ENCODE results near the gene GOLGA6A.
A peak's percentile ranks its signal among the peaks of the same experiment; 100 is the strongest.

GOLGA6A gene

GRCh38 chr15:74043425-74044266 is 38.7 kb downstream of the GOLGA6A start:
- TF ChIP-seq CTCF (IDR thresholded peaks at IDR 0.05; ENCODE audit: low read depth, low read length, missing control alignments), result no peak
- no peak for DNase-seq (ENCODE audit: low read depth)
- H3K4me3 ChIP-seq (ENCODE audit: low read depth, low read length), result no peak overlapping the region
- in situ Hi-C loops (cut with HindIII; ENCODE audit: low sequenced_read_pairs), result loop anchor here (5.0 kb wide), 2 partner anchors 51 to 86 kb away; partner anchors contain the start of genes PML and STOML1

GRCh38 chr15:74042603-74043424 is 39.5 kb downstream of the GOLGA6A start:
- in situ Hi-C loops (cut with HindIII; ENCODE audit: low sequenced_read_pairs), result loop anchor here (5.0 kb wide), 2 partner anchors 51 to 86 kb away; partner anchors contain the start of genes PML and STOML1
- no peak overlapping the region for H3K4me3 ChIP-seq (ENCODE audit: low read depth, low read length)
- no peak for DNase-seq (ENCODE audit: low read depth)

GRCh38 chr15:74041777-74042435 is 40.4 kb downstream of the GOLGA6A start:
- no peak overlapping the region for H3K4me3 ChIP-seq (ENCODE audit: low read depth, low read length)
- in situ Hi-C loops (cut with HindIII; ENCODE audit: low sequenced_read_pairs), result loop anchor here (5.0 kb wide), 2 partner anchors 50 to 85 kb away; partner anchors contain the start of genes PML and STOML1
- TF ChIP-seq CTCF (IDR thresholded peaks at IDR 0.05; ENCODE audit: low read depth, low read length, missing control alignments), result no peak
- no peak for DNase-seq (ENCODE audit: low read depth)

More at GRCh38 chr15:74042603-74043424, 39.5 kb downstream of the GOLGA6A start:
- TF ChIP-seq CTCF (IDR thresholded peaks at IDR 0.05; ENCODE audit: low read depth, low read length, missing control alignments), result no peak

GRCh38 chr15:74041311-74041756 is 41.0 kb downstream of the GOLGA6A start:
- no peak for TF ChIP-seq CTCF (IDR thresholded peaks at IDR 0.05; ENCODE audit: low read depth, low read length, missing control alignments)
- no peak for DNase-seq (ENCODE audit: low read depth)
- in situ Hi-C loops (cut with HindIII; ENCODE audit: low sequenced_read_pairs), result loop anchor here (5.0 kb wide), 2 partner anchors 49 to 84 kb away; partner anchors contain the start of genes PML and STOML1
- H3K4me3 ChIP-seq (ENCODE audit: low read depth, low read length), result no peak overlapping the region

- DNase-seq (ENCODE audit: low read depth), result peak; percentile 97
- H3K4me3 ChIP-seq (ENCODE audit: low read depth, low read length), result no peak overlapping the region
- TF ChIP-seq CTCF (IDR thresholded peaks at IDR 0.05; ENCODE audit: low read depth, low read length, missing control alignments), result no peak
- in situ Hi-C loops (cut with HindIII; ENCODE audit: low sequenced_read_pairs), result loop anchor here (5.0 kb wide), 2 partner anchors 48 to 83 kb away; partner anchors contain the start of genes PML and STOML1
Observed at GRCh38 chr15:74040109-74040850, 42.1 kb downstream of the GOLGA6A start.
